ENCODE data around the gene PADI1. TPM values are rescaled to one million over a fixed set of nuclear protein-coding genes. Genes with fewer than 3 reads are reported as not detected.

PADI1 gene
- total RNA-seq, 1 experiment from 2014 or later = 0.24 TPM

GRCh38 chr1:17173217-17173616, 31.7 kb upstream of the PADI1 start:
- Histone ChIP-seq H2AFZ (ENCODE audit: low read length) (no peak overlapping the region), H2BK20ac (ENCODE audit: low read depth, low read length, poor library complexity, severe bottlenecking) (no peak overlapping the region), H3K4me1 (ENCODE audit: insufficient read depth, low read length) (no peaks in the 10 kb centered on the region), H3K4me2 (ENCODE audit: insufficient read depth, insufficient read length, low read length) (no peak overlapping the region), H3K56ac (ENCODE audit: insufficient read length, low read depth, low read length) (no peak overlapping the region), H3K79me2 (ENCODE audit: insufficient read depth, low read length) (no peaks in the 10 kb centered on the region), H4K8ac (replicated peaks; ENCODE audit: insufficient read length, low read depth, low read length) (no peak overlapping the region), H3K9ac (ENCODE audit: extremely low read depth, insufficient read length, low read length) (no peak overlapping the region), H3T11ph (ENCODE audit: low read length) (no peak overlapping the region), H3K14ac (ENCODE audit: insufficient read depth, low read length) (no peak overlapping the region), H4K91ac (ENCODE audit: insufficient read length, low read depth, low read length) (no peak overlapping the region), H4K5ac (ENCODE audit: insufficient read length, low read depth, low read length) (no peak overlapping the region), H3K27ac (ENCODE audit: insufficient read length, low read depth, low read length) (no peak overlapping the region), H3K23me2 (ENCODE audit: insufficient read length, low read depth, low read length, poor library complexity, severe bottlenecking) (no peaks in the 10 kb centered on the region), H2BK12ac (ENCODE audit: insufficient read length, low read depth, low read length) (no peak overlapping the region), H2BK120ac (ENCODE audit: low read depth, low read length, poor library complexity, severe bottlenecking) (no peak overlapping the region), H2BK5ac (ENCODE audit: insufficient read length, low read length) (no peak overlapping the region), H3K18ac (ENCODE audit: insufficient read length, low read depth, low read length) (no peak overlapping the region), H3K9me3 (ENCODE audit: control insufficient read depth, low read depth, low read length) (no peaks in the 10 kb centered on the region), H3K79me1 (ENCODE audit: insufficient read depth, low read depth, low read length, poor library complexity, severe bottlenecking) (no peaks in the 10 kb centered on the region), H2BK15ac (ENCODE audit: low read depth, low read length) (no peak overlapping the region), H3K23ac (ENCODE audit: insufficient read length, low read depth, low read length) (no peak overlapping the region), H2AK5ac (ENCODE audit: insufficient read length, low read length) (no peak overlapping the region), H4K20me1 (ENCODE audit: control insufficient read depth, insufficient read depth, insufficient read length) (no peaks in the 10 kb centered on the region), H3K4ac (ENCODE audit: low read depth, low read length) (no peak overlapping the region), H3K27me3 (ENCODE audit: insufficient read depth, low read length) (no peaks in the 10 kb centered on the region)
- H3K27me3 Mint-ChIP-seq (ENCODE audit: low read depth) = peaks cover 6% of the 10 kb centered on the region; the same call in 1 of the 2 replicates
- peak overlapping the region in 1 of 3 experiments; percentile 5; a peak in 2 of 7 replicates for H3K27ac Mint-ChIP-seq
- no peak for DNase-seq
- H3K36me3 Mint-ChIP-seq (ENCODE audit: insufficient read depth in 1 of 3, low read depth in 3 of 3) = no peaks in the 10 kb centered on the region
- peaks cover 3 to 6% of the 10 kb centered on the region in 2 experiments; a peak in 3 of 5 replicates for H3K9me3 Mint-ChIP-seq
- H3K4me3 Mint-ChIP-seq = no peak overlapping the region
- TF ChIP-seq, protein P1, sequence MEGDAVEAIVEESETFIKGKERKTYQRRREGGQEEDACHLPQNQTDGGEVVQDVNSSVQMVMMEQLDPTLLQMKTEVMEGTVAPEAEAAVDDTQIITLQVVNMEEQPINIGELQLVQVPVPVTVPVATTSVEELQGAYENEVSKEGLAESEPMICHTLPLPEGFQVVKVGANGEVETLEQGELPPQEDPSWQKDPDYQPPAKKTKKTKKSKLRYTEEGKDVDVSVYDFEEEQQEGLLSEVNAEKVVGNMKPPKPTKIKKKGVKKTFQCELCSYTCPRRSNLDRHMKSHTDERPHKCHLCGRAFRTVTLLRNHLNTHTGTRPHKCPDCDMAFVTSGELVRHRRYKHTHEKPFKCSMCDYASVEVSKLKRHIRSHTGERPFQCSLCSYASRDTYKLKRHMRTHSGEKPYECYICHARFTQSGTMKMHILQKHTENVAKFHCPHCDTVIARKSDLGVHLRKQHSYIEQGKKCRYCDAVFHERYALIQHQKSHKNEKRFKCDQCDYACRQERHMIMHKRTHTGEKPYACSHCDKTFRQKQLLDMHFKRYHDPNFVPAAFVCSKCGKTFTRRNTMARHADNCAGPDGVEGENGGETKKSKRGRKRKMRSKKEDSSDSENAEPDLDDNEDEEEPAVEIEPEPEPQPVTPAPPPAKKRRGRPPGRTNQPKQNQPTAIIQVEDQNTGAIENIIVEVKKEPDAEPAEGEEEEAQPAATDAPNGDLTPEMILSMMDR (conservative IDR thresholded peaks at IDR 0.05) = no peak
- no CpG with 5 or more reads among the region's 3 CpGs for WGBS (ENCODE audit: extremely low coverage, insufficient read length, low lambda C conversion rate)
- H3K4me1 Mint-ChIP-seq = no peaks in the 10 kb centered on the region

All from H9 (cell line).